Esophagus muscularis mucosa (tissue), 4 donors: Measurements from ENCODE around the gene LEUTX. TPM values are rescaled to one million over a fixed set of nuclear protein-coding genes. Genes with fewer than 3 reads are reported as not detected.

Source experiments
- DNase-seq: peaks from one replicate; pipeline ENCODE4 v3.0.0-alpha.2; 2017; ENCODE audit errors: extremely low spot score
- H3K27ac ChIP-seq, 4 donors: fragments of 200-600 bp; sonication (generic); replicated peaks in 1 of 4; 1 replicate in 3 of 4; 2 replicates in 1 of 4; pipeline ENCODE4 v1.5.1; 2016 to 2019; ENCODE audit warnings: mild to moderate bottlenecking in 1 of 4
- H3K27me3 ChIP-seq, 4 donors: fragments of 200-600 bp; sonication (generic); one replicate each; pipeline versions ENCODE4 v1.5.1 to v1.6.0; 2016 to 2019
- H3K36me3 ChIP-seq, 4 donors: fragments of 200-600 bp; sonication (generic); one replicate each; pipeline ENCODE4 v1.5.1; 2016 to 2019
- H3K4me1 ChIP-seq, 4 donors: fragments of 200-600 bp; sonication (generic); one replicate each; pipeline ENCODE4 v1.5.1; 2016 to 2019
- H3K4me3 ChIP-seq, 4 donors: fragments of 200-600 bp; sonication (generic); 1 replicate in 2 of 4; 2 replicates in 2 of 4; pipeline ENCODE4 v1.5.1; 2016 to 2019; ENCODE audit warnings: mild to moderate bottlenecking in 4 of 4, moderate library complexity in 1 of 4
- H3K9me3 ChIP-seq, 4 donors: fragments of 200-600 bp; sonication (generic); 1 replicate in 3 of 4; 2 replicates in 1 of 4; pipeline ENCODE4 v1.5.1; 2016 to 2019
- CTCF ChIP-seq, 3 experiments: fragments of 200-600 bp in 2 of 3; fragments of 450-650 bp in 1 of 3; sonication (generic) in 2 of 3; IDR thresholded peaks; one replicate each; pipeline ENCODE4 v1.5.1; 2017 to 2019; ENCODE audit warnings: antibody characterized with exemption in 3 of 3, mild to moderate bottlenecking in 2 of 3, moderate library complexity in 1 of 3
- EP300 ChIP-seq: sonication (generic); formaldehyde crosslinking; IDR thresholded peaks from one replicate; pipeline ENCODE4 v1.6.1; 2017; ENCODE audit warnings: antibody characterized with exemption
- POLR2A ChIP-seq: fragments of 450-650 bp; IDR thresholded peaks from one replicate; pipeline ENCODE4 v1.6.1; 2017; ENCODE audit warnings: antibody characterized with exemption, moderate library complexity, mild to moderate bottlenecking, low read depth
- POLR2AphosphoS5 ChIP-seq, 2 donors: sonication (generic); formaldehyde crosslinking; IDR thresholded peaks; one replicate each; pipeline ENCODE4 v1.6.1; 2017; ENCODE audit warnings: antibody characterized with exemption in 2 of 2
- WGBS: methylation state at CpG from one replicate; pipeline ENCODE4 v1.1.5; 2018; 5-methylcytosine and 5-hydroxymethylcytosine counted together
- intact Hi-C: fragments of 100-400 bp; cut with DNase I; formaldehyde crosslinking; loops from one replicate; pipeline ENCODE4 v1.15.1; 2023
- total RNA-seq, 4 donors: library from RNA; depleted of rRNA; stranded (reverse); fragments of >200 nt; gene quantifications; one replicate each; pipeline versions ENCODE4 v1.1.0 to v1.2.1, GENCODE V29; 2016

Gene LEUTX
- total RNA-seq, 4 donors from 2014 or later: not detected

- DNase-seq: no peak
- 91% methylated on average over 6 of the region's 6 CpGs for WGBS
Measured at GRCh38 chr19:39820696-39821095, 42.0 kb downstream of the LEUTX start.

GRCh38 chr19:39823686-39824085, 45.0 kb downstream of the LEUTX start:
- no peak for DNase-seq
- Histone ChIP-seq H3K4me3 (peak overlapping the region; percentile 65 to 81 (median 73)), H3K36me3 (peaks cover 30 to 47% (median 37%) of the 10 kb centered on the region in 4 donors), H3K27me3 (no peaks in the 10 kb centered on the region), H3K27ac (peak overlapping the region; percentile 53 to 88 (median 78)), H3K4me1 (peaks cover 14 to 26% (median 20%) of the 10 kb centered on the region in 4 donors), H3K9me3 (no peaks in the 10 kb centered on the region)
- TF ChIP-seq POLR2A (no peak), EP300 (no peak), POLR2AphosphoS5 (IDR thresholded peaks at IDR 0.05) (no peak), CTCF (IDR thresholded peaks at IDR 0.05) (no peak)
- intact Hi-C loops: no loop called here
- WGBS: 16% methylated on average over 7 of the region's 7 CpGs

More at GRCh38 chr19:39820696-39821095, 42.0 kb downstream of the LEUTX start:
- H3K27me3 ChIP-seq: no peaks in the 10 kb centered on the region
- no peaks in the 10 kb centered on the region for H3K9me3 ChIP-seq
- TF ChIP-seq POLR2AphosphoS5 (IDR thresholded peaks at IDR 0.05): no peak
- TF ChIP-seq CTCF (IDR thresholded peaks at IDR 0.05): no peak
- no peak for TF ChIP-seq EP300
- no peak for TF ChIP-seq POLR2A
- H3K4me1 ChIP-seq: peaks cover 17 to 29% (median 20%) of the 10 kb centered on the region in 4 donors
- H3K27ac ChIP-seq: no peak overlapping the region
- peaks cover 9 to 26% (median 17%) of the 10 kb centered on the region in 4 donors for H3K36me3 ChIP-seq
- H3K4me3 ChIP-seq: no peak overlapping the region
- intact Hi-C loops: no loop called here

DNA sequence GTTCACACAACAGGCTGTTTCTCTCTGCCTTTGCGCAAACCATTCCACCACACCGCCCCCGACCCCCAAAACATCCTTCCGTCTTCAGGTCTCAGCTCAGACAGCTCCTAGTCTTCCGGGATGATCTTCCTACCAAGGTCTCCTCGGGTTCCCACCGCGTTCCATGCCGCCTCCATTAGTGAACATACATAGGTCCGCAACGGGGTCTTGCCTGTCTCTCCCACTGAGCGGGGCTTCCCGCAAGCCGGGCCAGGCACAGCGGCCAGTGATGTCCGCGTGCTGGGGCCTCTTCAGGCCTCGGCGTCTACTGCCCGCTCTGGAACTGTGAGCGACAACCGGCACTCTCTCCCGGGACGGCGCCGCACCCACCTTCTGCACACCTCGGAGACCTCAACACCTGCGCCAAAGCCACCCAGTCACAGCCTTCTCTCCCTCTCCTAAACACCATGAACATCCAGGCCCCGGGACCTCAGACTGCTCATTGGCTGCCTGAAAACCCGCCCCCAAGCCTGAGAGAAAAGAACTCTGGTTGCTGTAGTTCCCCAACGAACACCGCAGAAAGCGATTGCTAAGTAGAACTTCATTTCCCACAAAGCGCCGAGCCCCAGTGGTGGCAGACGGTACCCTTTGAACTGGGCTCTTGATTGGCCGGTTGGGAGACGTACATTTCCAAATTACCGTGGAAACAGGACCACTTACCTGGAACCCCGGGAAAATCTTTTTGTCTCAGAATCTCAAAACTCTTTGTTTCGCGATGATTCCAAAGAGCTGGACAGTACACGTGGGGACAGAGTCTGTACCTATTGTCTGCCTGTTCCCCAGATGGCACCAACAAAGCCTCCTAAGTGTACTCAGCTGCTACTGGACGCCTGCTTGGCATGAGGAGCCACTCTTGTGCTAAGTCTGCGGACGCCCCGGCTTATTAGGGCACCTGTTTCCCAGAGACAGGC, 45.8 kb downstream of the LEUTX start:
- Histone ChIP-seq H3K36me3 (peaks cover 30 to 54% (median 44%) of the 10 kb centered on the region in 4 donors), H3K9me3 (no peaks in the 10 kb centered on the region), H3K4me1 (peaks cover 14 to 26% (median 20%) of the 10 kb centered on the region in 4 donors), H3K27ac (peak overlapping the region; percentile 53 to 88 (median 78)), H3K4me3 (peak overlapping the region; percentile 65 to 81 (median 73)), H3K27me3 (no peaks in the 10 kb centered on the region)
- intact Hi-C loops: no loop called here
- TF ChIP-seq POLR2AphosphoS5 (IDR thresholded peaks at IDR 0.05) (peak; percentile 79 to 83), CTCF (IDR thresholded peaks at IDR 0.05) (peak in 1 of 3 experiments; percentile 13), EP300 (no peak), POLR2A (no peak)
- 5% methylated on average over 30 of the region's 47 CpGs for WGBS
- DNase-seq: peak; percentile 98

DNA sequence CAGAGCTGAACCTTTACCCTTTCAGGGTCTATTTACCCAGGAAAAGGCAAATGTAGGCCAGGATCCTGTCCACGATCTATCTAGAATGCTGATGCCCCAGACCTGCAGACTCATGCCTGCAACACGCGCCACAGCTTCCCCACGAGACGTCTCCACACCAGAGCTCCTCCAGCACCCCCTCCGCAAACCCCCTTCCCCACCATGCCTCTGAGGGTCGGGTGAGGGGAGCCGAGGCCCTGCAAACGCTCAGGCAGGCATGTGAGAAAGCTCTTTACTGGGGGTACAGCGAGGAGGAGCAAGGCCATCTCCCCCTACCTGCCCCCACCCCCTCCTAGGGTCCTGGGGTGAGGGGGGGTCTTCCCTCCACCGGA, 46.4 kb downstream of the LEUTX start:
- Histone ChIP-seq H3K9me3 (no peaks in the 10 kb centered on the region), H3K4me3 (peak overlapping the region; percentile 65 to 81 (median 73)), H3K27ac (peak overlapping the region; percentile 53 to 88 (median 78)), H3K4me1 (peaks cover 14 to 26% (median 20%) of the 10 kb centered on the region in 4 donors), H3K27me3 (no peaks in the 10 kb centered on the region), H3K36me3 (peaks cover 36 to 61% (median 51%) of the 10 kb centered on the region in 4 donors)
- 68% methylated on average over 6 of the region's 11 CpGs for WGBS
- no peak for TF ChIP-seq EP300
- no peak for TF ChIP-seq POLR2A
- TF ChIP-seq CTCF (IDR thresholded peaks at IDR 0.05): no peak
- no peak for TF ChIP-seq POLR2AphosphoS5 (IDR thresholded peaks at IDR 0.05)
- no peak for DNase-seq
- intact Hi-C loops: no loop called here
